Activated naive CD4-positive, alpha-beta T cell treated with anti-CD3 and anti-CD28 coated beads, Interleukin-2, amount 50 U/mL, for 24 hours (primary cell): ENCODE data around the gene SYNGR2.
"Not testable (repeated sequence)": the region's sequence is repeated elsewhere in the genome, so short reads cannot be mapped to it uniquely, and the experiment has no call there.

Experiments
- H3K27ac Mint-ChIP-seq: one replicate; pipeline ENCODE4 v1.8.0; 2021; ENCODE audit warnings: mild to moderate bottlenecking, mixed read lengths
- H3K27me3 Mint-ChIP-seq: one replicate; pipeline ENCODE4 v1.8.0; 2021; ENCODE audit warnings: mixed read lengths
- H3K36me3 Mint-ChIP-seq: one replicate; pipeline ENCODE4 v1.8.0; 2021; ENCODE audit warnings: mixed read lengths
- H3K4me1 Mint-ChIP-seq: one replicate; pipeline ENCODE4 v1.8.0; 2021; ENCODE audit warnings: mixed read lengths
- H3K4me3 Mint-ChIP-seq: one replicate; pipeline ENCODE4 v1.8.0; 2021; ENCODE audit warnings: mild to moderate bottlenecking, mixed read lengths
- H3K9me3 Mint-ChIP-seq: one replicate; pipeline ENCODE4 v1.8.0; 2021; ENCODE audit warnings: mixed read lengths

SYNGR2 gene

DNA sequence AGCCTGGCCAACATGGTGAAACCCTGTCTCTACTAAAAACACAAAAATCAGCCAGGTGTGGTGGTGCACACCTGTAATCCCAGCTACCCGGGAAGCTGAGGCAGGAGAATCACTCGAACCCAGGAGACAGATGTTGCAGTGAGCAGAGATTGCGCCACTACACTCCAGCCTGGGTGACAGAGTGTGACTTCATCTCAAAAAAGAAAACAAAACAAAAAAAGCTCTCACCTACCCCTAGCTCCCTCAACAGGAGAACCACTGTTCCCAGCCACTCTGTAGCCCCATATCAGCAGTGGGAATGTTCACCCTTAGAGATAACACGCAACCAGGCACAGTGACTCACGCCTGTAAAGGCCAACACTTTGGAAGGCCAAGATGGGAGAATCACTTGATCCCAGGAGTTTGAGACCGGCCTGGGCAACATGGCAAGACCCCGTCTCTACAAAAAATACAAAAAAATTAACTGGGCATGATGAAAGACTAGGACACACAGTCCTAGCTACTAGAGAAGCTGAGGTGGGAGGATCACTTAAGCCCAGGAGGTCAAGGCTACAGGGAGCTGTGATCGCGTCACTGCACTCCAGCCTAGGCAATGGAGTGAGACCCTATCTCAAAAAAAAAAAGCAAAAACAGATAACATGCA lies 32.4 kb upstream of the SYNGR2 start:
- Mint-ChIP-seq H3K27ac (peak overlapping the region; percentile 3), H3K36me3 (peaks cover 7% of the 10 kb centered on the region), H3K27me3 (no peaks in the 10 kb centered on the region), H3K4me3 (peak overlapping the region; percentile 39), H3K4me1 (peaks cover 72% of the 10 kb centered on the region), H3K9me3 (no peaks in the 10 kb centered on the region)

DNA sequence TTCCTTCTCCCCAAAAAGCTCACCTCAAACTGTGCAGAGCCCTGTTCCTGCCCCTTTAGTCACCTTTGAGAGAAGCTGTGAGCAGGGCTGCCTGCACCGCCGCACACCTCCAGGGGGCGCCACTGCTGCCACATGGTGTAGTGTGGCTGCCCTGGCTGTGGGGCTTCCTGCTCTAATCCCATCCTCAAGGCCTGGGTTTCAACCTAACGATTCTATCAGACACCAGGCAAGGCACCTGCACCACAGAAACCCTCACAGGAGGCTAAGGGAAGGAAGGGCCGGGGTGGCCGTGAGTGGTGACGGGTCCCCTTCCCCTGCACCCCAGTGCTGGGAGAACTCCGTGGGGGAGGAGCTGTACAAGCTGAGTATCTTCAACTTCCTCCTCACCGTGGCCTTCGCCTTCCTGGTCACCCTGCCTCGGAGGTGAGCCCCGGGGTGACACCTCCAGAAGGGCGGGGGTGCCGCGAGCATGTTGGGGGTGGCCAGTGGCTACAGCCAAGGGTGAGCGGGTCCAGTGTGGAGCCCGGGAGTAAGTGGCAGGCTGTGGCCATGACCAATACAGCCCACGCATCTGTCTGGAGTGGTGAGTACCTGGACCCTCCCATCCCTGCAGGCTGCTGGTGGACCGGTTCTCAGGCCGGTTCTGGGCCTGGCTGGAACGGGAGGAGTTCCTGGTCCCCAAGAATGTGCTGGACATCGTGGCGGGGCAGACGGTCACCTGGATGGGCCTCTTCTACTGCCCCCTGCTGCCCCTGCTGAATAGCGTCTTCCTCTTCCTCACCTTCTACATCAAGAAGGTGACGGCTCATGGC lies 30.8 kb upstream of the SYNGR2 start:
- Mint-ChIP-seq H3K4me1 (peaks cover 82% of the 10 kb centered on the region), H3K27me3 (no peaks in the 10 kb centered on the region), H3K27ac (peak overlapping the region; percentile 51), H3K9me3 (no peaks in the 10 kb centered on the region), H3K4me3 (no peak overlapping the region), H3K36me3 (peaks cover 7% of the 10 kb centered on the region)

DNA sequence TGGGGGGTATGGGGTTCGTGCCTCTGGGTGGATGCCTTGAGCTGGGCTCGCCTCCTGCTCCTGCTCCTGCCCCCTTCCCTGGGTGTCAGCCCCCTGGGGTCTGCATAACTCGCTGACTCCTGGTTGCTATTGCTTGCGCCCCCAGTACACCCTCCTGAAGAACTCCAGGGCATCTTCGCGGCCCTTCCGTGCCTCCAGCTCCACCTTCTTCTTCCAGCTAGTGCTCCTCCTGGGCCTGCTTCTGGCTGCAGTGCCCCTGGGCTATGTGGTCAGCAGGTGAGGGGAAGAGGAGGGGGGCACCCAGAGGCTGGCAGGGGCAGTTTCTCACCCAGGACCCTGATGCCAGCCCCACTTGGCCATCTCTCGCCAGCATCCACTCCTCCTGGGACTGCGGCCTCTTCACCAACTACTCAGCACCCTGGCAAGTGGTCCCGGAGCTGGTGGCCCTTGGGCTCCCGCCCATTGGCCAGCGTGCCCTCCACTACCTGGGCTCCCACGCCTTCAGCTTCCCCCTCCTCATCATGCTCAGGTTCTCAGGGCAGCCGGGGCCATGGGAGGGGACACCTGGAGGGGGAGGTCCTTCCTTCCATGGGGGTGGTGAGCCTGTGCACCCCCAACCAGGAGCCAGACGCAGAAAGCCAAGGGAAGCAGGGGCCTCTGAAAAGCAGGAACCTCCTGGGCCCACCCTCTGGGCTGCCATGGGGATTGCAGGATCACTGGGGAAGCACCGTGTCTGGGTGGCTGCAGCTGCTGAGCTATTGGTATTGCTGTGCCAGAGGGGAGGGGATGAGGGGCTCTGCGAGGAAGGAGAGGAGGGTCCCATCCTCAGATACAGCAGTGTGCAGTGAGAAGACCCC lies 29.9 kb upstream of the SYNGR2 start:
- peaks cover 79% of the 10 kb centered on the region for H3K4me1 Mint-ChIP-seq
- peaks cover 7% of the 10 kb centered on the region for H3K36me3 Mint-ChIP-seq
- H3K4me3 Mint-ChIP-seq = no peak overlapping the region
- H3K27me3 Mint-ChIP-seq = no peaks in the 10 kb centered on the region
- H3K27ac Mint-ChIP-seq = peak overlapping the region; percentile 59
- H3K9me3 Mint-ChIP-seq = no peaks in the 10 kb centered on the region

DNA sequence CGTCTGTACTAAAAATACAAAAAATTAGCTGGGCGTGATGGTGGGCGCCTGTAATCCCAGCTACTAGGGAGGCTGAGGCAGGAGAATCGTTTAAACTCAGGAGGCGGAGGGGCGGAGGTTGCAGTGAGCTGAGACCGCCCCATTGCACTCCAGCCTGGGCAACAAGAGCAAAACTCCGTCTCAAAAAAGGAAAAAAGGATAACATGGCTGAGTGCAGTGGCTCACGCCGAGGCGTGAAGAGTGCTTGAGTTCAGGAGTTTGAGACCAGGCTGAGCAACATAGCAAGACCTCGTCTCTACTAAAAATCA lies 28.6 kb upstream of the SYNGR2 start:
- not testable (repeated sequence) for H3K9me3 Mint-ChIP-seq, H3K4me3 Mint-ChIP-seq, H3K27me3 Mint-ChIP-seq, H3K36me3 Mint-ChIP-seq
- H3K4me1 Mint-ChIP-seq = peaks cover 76% of the 10 kb centered on the region
- H3K27ac Mint-ChIP-seq = peak overlapping the region; percentile 87

DNA sequence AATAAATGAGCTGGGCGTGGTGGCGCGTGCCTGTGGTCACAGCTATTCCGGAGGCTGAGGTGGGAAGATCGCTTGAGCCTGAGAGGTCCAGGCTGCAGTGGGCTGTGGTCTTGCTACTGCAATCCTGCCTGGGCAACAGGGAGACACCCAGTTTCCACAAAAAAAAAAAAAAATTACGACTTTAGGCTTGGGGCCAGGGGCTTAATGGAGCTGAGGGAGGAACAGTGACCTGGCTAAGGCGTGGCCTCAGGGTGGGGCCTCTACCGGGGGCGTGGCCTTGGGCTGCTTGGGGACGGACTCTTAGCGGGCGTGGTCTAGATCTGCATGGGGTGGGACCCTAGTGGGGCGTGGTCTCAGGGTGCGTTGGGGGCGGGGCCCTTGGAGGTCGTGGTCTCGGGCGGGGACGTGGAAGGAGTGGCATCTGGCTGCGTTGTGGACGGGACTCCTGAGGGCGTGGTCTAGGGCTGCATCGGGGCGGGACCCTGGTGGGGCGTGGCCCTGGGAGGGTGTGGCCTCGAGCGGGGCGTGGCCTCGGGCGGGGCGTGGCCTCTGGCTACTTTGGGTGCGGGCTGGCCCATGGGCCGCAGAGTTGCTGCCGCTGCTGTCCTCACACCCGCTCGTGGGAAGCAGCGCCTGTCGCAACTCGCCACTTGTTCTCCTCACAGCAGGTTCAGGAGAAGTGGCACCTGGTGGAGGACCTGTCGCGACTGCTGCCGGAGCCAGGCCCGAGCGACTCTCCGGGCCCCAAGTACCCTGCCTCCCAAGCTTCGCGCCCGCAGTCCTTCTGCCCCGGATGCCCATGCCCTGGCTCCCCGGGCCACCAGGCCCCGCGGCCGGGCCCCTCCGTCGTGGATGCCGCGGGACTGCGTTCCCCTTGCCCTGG lies 28.0 kb upstream of the SYNGR2 start:
- no peaks in the 10 kb centered on the region for H3K27me3 Mint-ChIP-seq
- H3K36me3 Mint-ChIP-seq = peaks cover 5% of the 10 kb centered on the region
- H3K9me3 Mint-ChIP-seq = no peaks in the 10 kb centered on the region
- H3K4me3 Mint-ChIP-seq = peak overlapping the region; percentile 42
- H3K4me1 Mint-ChIP-seq = peaks cover 74% of the 10 kb centered on the region
- H3K27ac Mint-ChIP-seq = peak overlapping the region; percentile 87

DNA sequence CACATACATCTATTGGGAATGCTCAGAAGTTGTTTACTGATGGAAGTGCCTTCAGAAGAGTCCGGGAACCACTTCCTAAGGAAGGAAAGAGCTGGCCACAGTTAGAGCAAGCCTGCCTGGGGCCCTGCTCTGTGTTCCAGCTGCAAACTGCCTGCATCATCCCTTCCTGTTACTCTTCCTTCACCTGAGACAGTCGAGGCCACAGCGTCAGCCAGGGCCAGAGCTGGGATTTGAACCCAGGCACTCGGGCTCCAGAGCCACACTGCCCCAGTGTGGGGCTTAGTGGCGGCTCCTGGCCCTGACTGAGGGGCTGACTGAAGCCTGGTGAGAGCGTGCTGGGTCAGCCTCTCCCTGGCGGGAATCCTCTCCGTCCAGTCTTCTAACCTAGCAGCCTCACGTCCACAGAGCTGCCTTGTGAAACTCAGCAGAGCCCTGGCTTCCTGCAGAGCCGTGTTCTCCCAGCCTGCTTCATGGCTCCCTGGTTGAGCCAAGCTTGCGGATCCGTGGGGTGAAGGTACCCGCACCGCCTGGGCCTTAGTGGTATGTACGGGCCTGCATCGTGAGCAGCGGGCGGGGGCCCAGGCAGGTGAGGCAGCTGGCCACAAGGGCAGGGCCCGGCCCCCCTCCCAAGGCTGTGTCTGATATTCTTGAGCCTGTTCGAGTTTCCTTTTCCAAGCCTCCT lies 26.8 kb upstream of the SYNGR2 start:
- H3K4me1 Mint-ChIP-seq = peaks cover 63% of the 10 kb centered on the region
- H3K9me3 Mint-ChIP-seq = no peaks in the 10 kb centered on the region
- H3K4me3 Mint-ChIP-seq = no peak overlapping the region
- peak overlapping the region; percentile 70 for H3K27ac Mint-ChIP-seq
- no peaks in the 10 kb centered on the region for H3K36me3 Mint-ChIP-seq
- H3K27me3 Mint-ChIP-seq = no peaks in the 10 kb centered on the region

DNA sequence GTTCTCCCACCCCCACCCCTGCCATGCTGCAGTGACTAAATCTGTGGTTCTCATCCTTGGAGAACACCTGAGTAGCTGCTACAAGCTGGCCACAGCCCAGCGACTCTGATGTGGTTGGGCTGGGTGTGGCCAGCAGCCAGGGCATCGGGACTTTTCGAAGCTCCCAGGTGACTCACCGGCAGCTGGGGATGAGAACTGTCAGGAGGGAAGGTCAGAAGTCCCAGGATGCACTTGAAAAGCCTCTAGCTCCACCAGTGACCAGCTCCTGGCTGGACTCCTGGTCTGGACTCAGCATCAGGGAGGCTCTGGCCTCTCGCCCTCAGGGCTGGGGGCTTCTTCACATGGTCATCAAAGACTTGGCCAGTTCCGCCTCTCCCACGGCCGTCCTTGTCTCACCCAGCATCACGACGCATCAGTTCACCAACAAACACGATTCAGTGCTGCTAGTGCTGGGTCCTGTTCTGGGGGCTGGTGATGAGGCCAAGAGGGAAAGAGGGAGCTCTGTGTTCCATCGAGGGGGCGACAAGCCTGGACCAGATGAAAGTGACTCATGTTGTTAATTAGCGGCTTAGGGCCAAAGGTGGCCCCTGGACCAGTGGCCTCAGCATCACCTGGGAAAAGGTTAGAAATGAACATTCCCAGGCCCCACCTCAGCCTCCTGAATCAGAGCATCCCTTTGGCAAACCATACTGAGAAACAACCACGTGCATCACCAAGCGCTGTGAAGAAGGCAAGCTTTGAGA lies 26.1 kb upstream of the SYNGR2 start:
- Mint-ChIP-seq H3K4me3 (no peak overlapping the region), H3K36me3 (no peaks in the 10 kb centered on the region), H3K27me3 (no peaks in the 10 kb centered on the region), H3K9me3 (no peaks in the 10 kb centered on the region), H3K4me1 (peaks cover 56% of the 10 kb centered on the region), H3K27ac (peak overlapping the region; percentile 12)

DNA sequence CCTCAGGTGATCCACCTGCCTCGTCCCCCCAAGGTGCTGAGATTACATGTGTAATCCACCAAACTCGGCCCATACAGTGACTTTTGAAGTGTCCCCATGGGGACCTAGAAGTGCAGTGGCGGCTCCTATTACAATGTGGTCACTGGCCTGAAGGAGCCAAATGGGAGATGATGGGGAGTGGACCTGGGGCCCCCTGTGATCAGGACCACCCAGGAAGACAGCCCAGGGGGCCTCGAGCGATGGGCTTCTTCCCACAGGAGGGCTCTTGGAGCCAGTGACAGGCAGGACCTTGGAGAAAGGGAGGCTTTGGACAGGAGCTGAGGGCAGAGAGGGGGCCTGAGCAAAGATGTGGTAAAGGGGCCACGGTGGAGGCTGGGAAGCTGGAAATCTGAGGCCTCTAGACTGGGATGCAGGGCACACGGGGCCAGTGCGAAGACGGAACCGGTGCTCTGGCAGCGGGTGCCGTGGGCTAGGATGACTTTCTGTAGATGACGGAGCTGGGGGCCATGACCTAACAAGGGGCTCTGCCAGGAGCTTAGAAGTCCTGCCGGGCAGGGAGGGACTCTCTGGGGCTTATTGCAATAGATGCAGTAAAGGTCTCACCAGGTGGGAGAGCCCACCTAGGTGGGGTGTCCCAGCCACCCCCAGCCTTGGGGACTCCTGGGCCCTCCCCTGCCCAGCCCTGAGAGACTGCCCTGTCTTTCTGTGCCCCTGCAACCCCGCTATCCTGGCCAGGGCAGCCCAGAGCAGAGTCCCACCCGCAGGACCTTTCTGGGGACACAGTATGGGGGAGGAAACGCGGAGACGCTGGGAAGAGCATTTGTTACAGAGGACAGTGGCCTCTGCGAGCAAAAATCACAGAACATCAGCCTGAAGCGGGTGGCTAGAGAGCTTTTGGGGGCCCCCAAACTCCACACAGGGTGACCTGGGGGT lies 24.9 kb upstream of the SYNGR2 start:
- no peaks in the 10 kb centered on the region for H3K9me3 Mint-ChIP-seq
- peaks cover 55% of the 10 kb centered on the region for H3K4me1 Mint-ChIP-seq
- H3K27me3 Mint-ChIP-seq = no peaks in the 10 kb centered on the region
- H3K4me3 Mint-ChIP-seq = no peak overlapping the region
- peak overlapping the region; percentile 17 for H3K27ac Mint-ChIP-seq
- no peaks in the 10 kb centered on the region for H3K36me3 Mint-ChIP-seq

DNA sequence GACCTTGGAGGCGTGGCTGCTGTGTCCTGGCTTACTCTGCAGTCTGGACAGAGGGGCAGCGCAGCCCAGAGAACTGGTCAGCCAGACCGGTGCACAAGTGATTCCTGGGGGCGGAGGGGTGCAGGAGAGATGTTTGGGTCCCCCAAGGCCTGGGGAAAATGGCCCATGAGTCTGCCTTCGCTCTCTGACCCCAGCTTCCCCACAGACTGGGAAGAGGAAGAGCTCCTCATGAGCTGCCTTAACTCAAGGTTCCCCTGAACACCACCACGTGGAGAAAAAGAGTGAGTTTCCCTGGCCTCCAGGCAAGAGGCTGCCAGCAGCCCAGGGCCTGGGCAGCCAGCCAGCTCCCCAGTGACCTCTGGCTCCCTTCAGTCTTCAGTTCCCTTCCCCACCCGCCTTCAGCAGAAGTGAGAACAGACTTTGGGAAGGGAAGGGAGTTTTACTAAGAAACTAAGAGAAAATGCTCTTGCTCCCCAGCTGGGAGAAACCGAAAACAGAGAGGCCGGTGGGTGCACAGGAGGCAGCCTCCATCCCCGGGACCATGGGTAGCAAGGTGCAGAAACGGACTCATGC lies 24.1 kb upstream of the SYNGR2 start:
- Mint-ChIP-seq H3K27me3 (no peaks in the 10 kb centered on the region), H3K9me3 (no peaks in the 10 kb centered on the region), H3K4me3 (no peak overlapping the region), H3K36me3 (no peaks in the 10 kb centered on the region), H3K27ac (peak overlapping the region; percentile 17), H3K4me1 (peaks cover 50% of the 10 kb centered on the region)

DNA sequence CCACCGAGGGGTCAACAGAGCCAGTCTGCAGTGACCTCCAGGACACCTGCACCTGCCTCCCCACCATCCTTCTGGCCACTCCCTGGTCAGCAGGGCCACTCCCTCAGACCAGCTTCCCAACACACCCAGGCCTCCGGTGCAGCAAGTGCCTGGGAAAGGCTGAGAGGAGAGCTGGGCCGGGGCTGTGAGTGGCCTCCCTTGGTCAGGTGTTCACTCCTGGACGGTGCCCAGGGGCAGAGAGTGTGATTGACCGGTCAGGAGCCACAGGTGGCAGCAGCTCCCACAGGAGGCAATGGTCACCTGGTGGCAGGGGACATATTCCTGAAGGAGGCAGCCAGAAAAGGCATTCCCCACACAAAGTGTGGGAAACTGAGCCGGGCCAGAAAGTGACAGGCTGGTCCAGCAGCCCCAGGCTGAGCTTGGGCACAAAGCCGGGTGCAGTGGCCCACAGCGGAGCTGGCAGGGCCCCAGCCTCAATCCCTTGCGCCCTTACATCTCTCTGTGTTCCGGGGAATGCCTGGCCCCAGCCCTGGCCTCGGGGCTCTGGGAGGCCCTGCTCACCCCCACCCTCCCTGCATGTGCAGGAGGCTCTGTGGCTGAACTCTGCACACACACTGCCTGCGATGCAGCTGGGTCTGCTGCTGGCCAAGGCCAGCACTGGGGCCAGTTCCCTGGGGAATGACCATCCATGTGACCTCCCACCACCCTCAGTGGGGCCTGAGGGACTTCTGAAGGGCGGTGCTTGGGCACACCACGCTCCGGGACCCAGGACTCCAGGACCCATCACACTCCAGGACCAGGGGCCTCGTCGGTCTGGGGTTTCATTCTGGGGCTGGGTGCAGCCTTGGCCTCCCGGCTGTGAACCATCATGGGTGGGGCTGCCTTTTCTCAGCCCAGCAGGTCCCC lies 23.4 kb upstream of the SYNGR2 start:
- Mint-ChIP-seq H3K27me3 (no peaks in the 10 kb centered on the region), H3K27ac (no peak overlapping the region), H3K4me1 (peaks cover 45% of the 10 kb centered on the region), H3K9me3 (no peaks in the 10 kb centered on the region), H3K36me3 (no peaks in the 10 kb centered on the region), H3K4me3 (no peak overlapping the region)

DNA sequence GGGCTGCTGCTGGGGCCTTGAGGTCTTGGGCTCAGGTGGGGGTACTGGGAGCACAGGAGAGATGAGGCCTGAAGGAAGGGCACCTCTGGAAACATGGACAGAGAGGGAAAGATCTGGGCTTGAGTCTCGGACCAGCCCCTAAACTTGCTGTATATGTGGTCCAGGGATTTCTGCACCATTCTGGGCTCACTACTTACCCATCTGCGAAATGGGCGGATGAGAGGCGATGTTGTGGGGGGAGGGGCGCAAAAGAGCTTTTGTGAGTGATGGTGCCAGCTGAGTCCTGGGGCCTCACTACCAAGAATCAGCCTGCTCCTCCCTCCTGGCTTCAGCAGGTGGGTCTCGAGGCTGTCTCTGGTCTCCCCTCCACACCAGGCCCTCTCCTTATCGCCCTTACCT lies 21.9 kb upstream of the SYNGR2 start:
- Mint-ChIP-seq H3K27ac (no peak overlapping the region), H3K27me3 (no peaks in the 10 kb centered on the region), H3K36me3 (no peaks in the 10 kb centered on the region), H3K9me3 (no peaks in the 10 kb centered on the region), H3K4me1 (peaks cover 36% of the 10 kb centered on the region), H3K4me3 (no peak overlapping the region)

DNA sequence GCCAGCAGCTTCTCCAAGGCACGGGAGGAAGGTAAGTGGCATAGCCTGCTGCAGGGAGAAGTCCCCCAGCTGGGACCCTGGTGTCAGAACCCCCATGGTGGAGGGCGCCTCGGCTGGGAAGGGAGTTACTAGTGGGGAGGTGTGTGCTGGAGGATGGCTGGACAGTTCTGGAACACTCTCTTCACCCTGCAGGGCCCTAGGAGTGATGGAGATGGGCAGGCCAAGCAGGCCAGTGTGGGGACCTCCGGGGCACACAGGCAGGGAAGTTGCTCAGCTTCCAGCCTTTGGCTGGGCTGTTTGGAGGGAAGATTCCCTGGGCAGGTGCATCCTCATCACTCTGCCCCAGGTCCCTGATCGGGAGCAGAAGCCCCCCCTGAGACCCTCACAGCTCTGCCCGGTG lies 21.5 kb upstream of the SYNGR2 start:
- no peak overlapping the region for H3K4me3 Mint-ChIP-seq
- H3K36me3 Mint-ChIP-seq = no peaks in the 10 kb centered on the region
- H3K9me3 Mint-ChIP-seq = no peaks in the 10 kb centered on the region
- no peak overlapping the region for H3K27ac Mint-ChIP-seq
- H3K27me3 Mint-ChIP-seq = no peaks in the 10 kb centered on the region
- H3K4me1 Mint-ChIP-seq = peaks cover 34% of the 10 kb centered on the region
